WTC11 (cell line): Measurements from ENCODE around the gene ITFG1. TPM values are rescaled to one million over a fixed set of nuclear protein-coding genes. Genes with fewer than 3 reads are reported as not detected.

Experiments used
- ATAC-seq: fragments of 200-7000 bp; cut with Tn5 transposase; 2 replicates; pipeline ENCODE4 v1.10.0; 2021; ENCODE audit warnings: mild to moderate bottlenecking, moderate library complexity
- CTCF ChIA-PET: fragments of 300-600 bp; sonication (Branson Sonifier 250); formaldehyde crosslinking; loops from one replicate; lab custom pipeline; 2021; ENCODE audit warnings: antibody characterized with exemption; lab: Charles Lee
- POLR2A ChIA-PET: fragments of 350-600 bp; sonication (Branson Sonifier 250); formaldehyde crosslinking; loops from one replicate; lab custom pipeline; 2021; ENCODE audit warnings: antibody characterized with exemption; lab: Charles Lee
- DNase-seq: peaks from one replicate; pipeline ENCODE4 v3.0.0; 2021; ENCODE audit warnings: low spot score
- H3K27ac Mint-ChIP-seq: 2 replicates; pipeline ENCODE4 v1.8.0; 2021; ENCODE audit warnings: mixed read lengths
- H3K27me3 Mint-ChIP-seq: 2 replicates; pipeline ENCODE4 v1.8.0; 2021; ENCODE audit warnings: low read depth, mild to moderate bottlenecking, moderate library complexity, mixed read lengths
- H3K36me3 Mint-ChIP-seq: 2 replicates; pipeline ENCODE4 v1.8.0; 2021; ENCODE audit warnings: mixed read lengths
- H3K4me1 Mint-ChIP-seq: 2 replicates; pipeline ENCODE4 v1.8.0; 2022; ENCODE audit warnings: mixed read lengths
- H3K4me3 Mint-ChIP-seq: 2 replicates; pipeline ENCODE4 v1.8.0; 2021; ENCODE audit warnings: mild to moderate bottlenecking, moderate library complexity, mixed read lengths
- H3K9me3 Mint-ChIP-seq: 2 replicates; pipeline ENCODE4 v1.8.0; 2021; ENCODE audit warnings: mixed read lengths
- EMX1 ChIP-seq: fragments of 250-450 bp; sonication (Bioruptor Pico); IDR thresholded peaks from 2 replicates; pipeline ENCODE4 v1.8.0; 2021; ENCODE audit warnings: mild to moderate bottlenecking
- FOXK1 ChIP-seq: sonication (generic); formaldehyde crosslinking; IDR thresholded peaks from 2 replicates; pipeline ENCODE4 v1.8.0; 2022; ENCODE audit warnings: mild to moderate bottlenecking, moderate library complexity, missing genetic modification reagents
- NFE2L1 ChIP-seq: sonication (generic); formaldehyde crosslinking; IDR thresholded peaks from 2 replicates; pipeline ENCODE4 v1.8.1; 2023; ENCODE audit warnings: missing genetic modification reagents
- NR2C2 ChIP-seq: sonication (generic); formaldehyde crosslinking; IDR thresholded peaks from 2 replicates; pipeline ENCODE4 v1.8.0; 2022; ENCODE audit warnings: mild to moderate bottlenecking, missing genetic modification reagents
- OVOL2 ChIP-seq: fragments of 250-450 bp; sonication (Bioruptor Pico); IDR thresholded peaks from 2 replicates; pipeline ENCODE4 v1.9.0; 2021; ENCODE audit warnings: mild to moderate bottlenecking, borderline replicate concordance
- RELA ChIP-seq: sonication (generic); formaldehyde crosslinking; IDR thresholded peaks from 2 replicates; pipeline ENCODE4 v1.8.1; 2022; ENCODE audit warnings: missing genetic modification reagents, mild to moderate bottlenecking, borderline replicate concordance
- RORB ChIP-seq: fragments of 250-450 bp; sonication (Bioruptor Pico); IDR thresholded peaks from 2 replicates; pipeline ENCODE4 v1.9.0; 2021; ENCODE audit warnings: mild to moderate bottlenecking
- ZBTB21 ChIP-seq: sonication (generic); formaldehyde crosslinking; IDR thresholded peaks from 2 replicates; pipeline ENCODE4 v1.8.1; 2023; ENCODE audit warnings: mild to moderate bottlenecking, missing genetic modification reagents, borderline replicate concordance
- ZNF121 ChIP-seq: sonication (generic); formaldehyde crosslinking; IDR thresholded peaks from 2 replicates; pipeline ENCODE4 v1.8.0; 2023; ENCODE audit warnings: missing genetic modification reagents
- ZNF317 ChIP-seq: sonication (generic); formaldehyde crosslinking; IDR thresholded peaks from 2 replicates; pipeline ENCODE4 v1.8.1; 2023; ENCODE audit warnings: low read depth, mild to moderate bottlenecking, moderate library complexity, missing genetic modification reagents, borderline replicate concordance
- ZNF423 ChIP-seq: fragments of 250-450 bp; sonication (Bioruptor Pico); IDR thresholded peaks from 2 replicates; pipeline ENCODE4 v2.1.2; 2022; ENCODE audit warnings: mild to moderate bottlenecking, moderate library complexity
- total RNA-seq: library from RNA; stranded (reverse); gene quantifications from 3 replicates; pipeline ENCODE4 v1.2.3, GENCODE V29; 2021
- TF ChIP-seq, protein P1 (sequence below): fragments of 250-450 bp; sonication (Bioruptor Pico); IDR thresholded peaks from 2 replicates; pipeline ENCODE4 v1.8.0; 2021; ENCODE audit warnings: mild to moderate bottlenecking
- TF ChIP-seq, protein P2 (sequence below): sonication (generic); formaldehyde crosslinking; IDR thresholded peaks from 2 replicates; pipeline ENCODE4 v1.8.0; 2023; ENCODE audit warnings: missing genetic modification reagents, mild to moderate bottlenecking, borderline replicate concordance
- TF ChIP-seq, protein P3 (sequence below): sonication (generic); formaldehyde crosslinking; IDR thresholded peaks from 2 replicates; pipeline ENCODE4 v1.8.1; 2023; ENCODE audit warnings: mild to moderate bottlenecking, missing genetic modification reagents, moderate library complexity
- TF ChIP-seq, protein P4 (sequence below): sonication (generic); formaldehyde crosslinking; IDR thresholded peaks from 2 replicates; pipeline ENCODE4 v1.8.1; 2022; ENCODE audit warnings: missing genetic modification reagents, borderline replicate concordance
- TF ChIP-seq, protein P5 (sequence below): fragments of 200-600 bp; IDR thresholded peaks from 2 replicates; pipeline ENCODE4 v1.8.0; 2022; ENCODE audit warnings: antibody characterized with exemption

The ITFG1 gene
- total RNA-seq, 1 experiment from 2014 or later = 21.1 TPM

DNA sequence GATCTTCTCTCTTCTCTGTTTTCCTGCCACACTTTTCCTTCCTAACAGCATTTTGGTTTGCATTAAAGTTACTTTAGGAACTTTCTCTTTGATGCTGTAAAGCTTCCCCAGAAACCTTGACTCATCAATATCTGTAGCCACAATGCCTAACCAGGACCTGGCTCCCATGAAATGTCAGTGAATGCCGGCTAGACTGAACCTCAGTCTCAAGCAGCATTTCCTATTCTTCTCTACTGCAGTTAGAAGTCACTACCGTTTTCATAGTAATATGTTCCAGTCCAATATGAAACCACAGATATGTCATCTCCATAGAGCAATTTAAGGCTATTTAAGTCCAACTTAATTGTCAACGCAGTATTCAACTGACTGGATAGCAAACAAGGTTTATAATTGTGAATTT is 28.9 kb downstream of the ITFG1 start:
- POLR2A ChIA-PET = no interaction called here
- Mint-ChIP-seq H3K36me3 (peaks cover 24% of the 10 kb centered on the region), H3K27me3 (no peaks in the 10 kb centered on the region), H3K4me3 (no peak overlapping the region), H3K9me3 (peaks cover 17% of the 10 kb centered on the region), H3K27ac (no peak overlapping the region), H3K4me1 (no peaks in the 10 kb centered on the region)
- no peak for TF ChIP-seq ZNF423 (CRISPR knock-in tag)
- TF ChIP-seq, protein P1, sequence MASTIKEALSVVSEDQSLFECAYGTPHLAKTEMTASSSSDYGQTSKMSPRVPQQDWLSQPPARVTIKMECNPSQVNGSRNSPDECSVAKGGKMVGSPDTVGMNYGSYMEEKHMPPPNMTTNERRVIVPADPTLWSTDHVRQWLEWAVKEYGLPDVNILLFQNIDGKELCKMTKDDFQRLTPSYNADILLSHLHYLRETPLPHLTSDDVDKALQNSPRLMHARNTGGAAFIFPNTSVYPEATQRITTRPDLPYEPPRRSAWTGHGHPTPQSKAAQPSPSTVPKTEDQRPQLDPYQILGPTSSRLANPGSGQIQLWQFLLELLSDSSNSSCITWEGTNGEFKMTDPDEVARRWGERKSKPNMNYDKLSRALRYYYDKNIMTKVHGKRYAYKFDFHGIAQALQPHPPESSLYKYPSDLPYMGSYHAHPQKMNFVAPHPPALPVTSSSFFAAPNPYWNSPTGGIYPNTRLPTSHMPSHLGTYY (CRISPR knock-in tag) = no peak
- CTCF ChIA-PET = no interaction called here
- ATAC-seq = no peak
- DNase-seq = no peak

DNA sequence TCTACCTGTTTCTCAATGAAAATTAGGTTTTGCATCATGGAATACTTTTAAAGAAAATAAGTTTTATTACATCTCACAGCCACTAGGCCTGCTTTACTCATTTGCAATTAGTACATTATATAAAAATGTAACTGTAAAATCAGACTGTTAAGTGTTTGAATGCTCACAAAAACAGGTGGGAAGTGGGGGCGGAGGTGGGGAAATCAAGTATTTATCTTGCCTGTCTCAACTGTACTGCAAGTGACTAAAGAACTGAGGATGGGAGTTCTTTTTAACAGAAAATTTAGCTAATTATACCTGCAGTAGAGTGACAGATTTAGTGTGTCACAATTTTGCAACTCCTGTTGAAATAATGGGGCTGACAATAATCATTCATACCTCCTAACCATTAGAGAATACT is 34.1 kb downstream of the ITFG1 start:
- DNase-seq (no peak), ATAC-seq (no peak)
- ChIA-PET POLR2A (no interaction called here), CTCF (no interaction called here)
- Mint-ChIP-seq H3K27ac (no peak overlapping the region), H3K4me3 (no peak overlapping the region), H3K4me1 (peaks cover 14% of the 10 kb centered on the region), H3K36me3 (peaks cover 42% of the 10 kb centered on the region), H3K27me3 (no peaks in the 10 kb centered on the region), H3K9me3 (peaks cover 21% of the 10 kb centered on the region)
- TF ChIP-seq, protein P2, sequence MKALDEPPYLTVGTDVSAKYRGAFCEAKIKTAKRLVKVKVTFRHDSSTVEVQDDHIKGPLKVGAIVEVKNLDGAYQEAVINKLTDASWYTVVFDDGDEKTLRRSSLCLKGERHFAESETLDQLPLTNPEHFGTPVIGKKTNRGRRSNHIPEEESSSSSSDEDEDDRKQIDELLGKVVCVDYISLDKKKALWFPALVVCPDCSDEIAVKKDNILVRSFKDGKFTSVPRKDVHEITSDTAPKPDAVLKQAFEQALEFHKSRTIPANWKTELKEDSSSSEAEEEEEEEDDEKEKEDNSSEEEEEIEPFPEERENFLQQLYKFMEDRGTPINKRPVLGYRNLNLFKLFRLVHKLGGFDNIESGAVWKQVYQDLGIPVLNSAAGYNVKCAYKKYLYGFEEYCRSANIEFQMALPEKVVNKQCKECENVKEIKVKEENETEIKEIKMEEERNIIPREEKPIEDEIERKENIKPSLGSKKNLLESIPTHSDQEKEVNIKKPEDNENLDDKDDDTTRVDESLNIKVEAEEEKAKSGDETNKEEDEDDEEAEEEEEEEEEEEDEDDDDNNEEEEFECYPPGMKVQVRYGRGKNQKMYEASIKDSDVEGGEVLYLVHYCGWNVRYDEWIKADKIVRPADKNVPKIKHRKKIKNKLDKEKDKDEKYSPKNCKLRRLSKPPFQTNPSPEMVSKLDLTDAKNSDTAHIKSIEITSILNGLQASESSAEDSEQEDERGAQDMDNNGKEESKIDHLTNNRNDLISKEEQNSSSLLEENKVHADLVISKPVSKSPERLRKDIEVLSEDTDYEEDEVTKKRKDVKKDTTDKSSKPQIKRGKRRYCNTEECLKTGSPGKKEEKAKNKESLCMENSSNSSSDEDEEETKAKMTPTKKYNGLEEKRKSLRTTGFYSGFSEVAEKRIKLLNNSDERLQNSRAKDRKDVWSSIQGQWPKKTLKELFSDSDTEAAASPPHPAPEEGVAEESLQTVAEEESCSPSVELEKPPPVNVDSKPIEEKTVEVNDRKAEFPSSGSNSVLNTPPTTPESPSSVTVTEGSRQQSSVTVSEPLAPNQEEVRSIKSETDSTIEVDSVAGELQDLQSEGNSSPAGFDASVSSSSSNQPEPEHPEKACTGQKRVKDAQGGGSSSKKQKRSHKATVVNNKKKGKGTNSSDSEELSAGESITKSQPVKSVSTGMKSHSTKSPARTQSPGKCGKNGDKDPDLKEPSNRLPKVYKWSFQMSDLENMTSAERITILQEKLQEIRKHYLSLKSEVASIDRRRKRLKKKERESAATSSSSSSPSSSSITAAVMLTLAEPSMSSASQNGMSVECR = no peak
- TF ChIP-seq, protein P3, sequence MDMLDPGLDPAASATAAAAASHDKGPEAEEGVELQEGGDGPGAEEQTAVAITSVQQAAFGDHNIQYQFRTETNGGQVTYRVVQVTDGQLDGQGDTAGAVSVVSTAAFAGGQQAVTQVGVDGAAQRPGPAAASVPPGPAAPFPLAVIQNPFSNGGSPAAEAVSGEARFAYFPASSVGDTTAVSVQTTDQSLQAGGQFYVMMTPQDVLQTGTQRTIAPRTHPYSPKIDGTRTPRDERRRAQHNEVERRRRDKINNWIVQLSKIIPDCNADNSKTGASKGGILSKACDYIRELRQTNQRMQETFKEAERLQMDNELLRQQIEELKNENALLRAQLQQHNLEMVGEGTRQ (CRISPR knock-in tag) = no peak
- no peak for TF ChIP-seq ZBTB21
- TF ChIP-seq, protein P4, sequence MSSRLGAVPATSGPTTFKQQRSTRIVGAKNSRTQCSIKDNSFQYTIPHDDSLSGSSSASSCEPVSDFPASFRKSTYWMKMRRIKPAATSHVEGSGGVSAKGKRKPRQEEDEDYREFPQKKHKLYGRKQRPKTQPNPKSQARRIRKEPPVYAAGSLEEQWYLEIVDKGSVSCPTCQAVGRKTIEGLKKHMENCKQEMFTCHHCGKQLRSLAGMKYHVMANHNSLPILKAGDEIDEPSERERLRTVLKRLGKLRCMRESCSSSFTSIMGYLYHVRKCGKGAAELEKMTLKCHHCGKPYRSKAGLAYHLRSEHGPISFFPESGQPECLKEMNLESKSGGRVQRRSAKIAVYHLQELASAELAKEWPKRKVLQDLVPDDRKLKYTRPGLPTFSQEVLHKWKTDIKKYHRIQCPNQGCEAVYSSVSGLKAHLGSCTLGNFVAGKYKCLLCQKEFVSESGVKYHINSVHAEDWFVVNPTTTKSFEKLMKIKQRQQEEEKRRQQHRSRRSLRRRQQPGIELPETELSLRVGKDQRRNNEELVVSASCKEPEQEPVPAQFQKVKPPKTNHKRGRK (CRISPR knock-in tag) = no peak
- TF ChIP-seq NR2C2 (CRISPR knock-in tag) = no peak
- no peak for TF ChIP-seq NFE2L1 (CRISPR knock-in tag)
- TF ChIP-seq EMX1 (CRISPR knock-in tag) = no peak
- TF ChIP-seq FOXK1 (CRISPR knock-in tag) = no peak
- no peak for TF ChIP-seq OVOL2 (CRISPR knock-in tag)
- TF ChIP-seq ZNF317 (CRISPR knock-in tag) = no peak
- TF ChIP-seq RORB (CRISPR knock-in tag) = no peak
- TF ChIP-seq RELA (CRISPR knock-in tag) = no peak
- TF ChIP-seq, protein P5, sequence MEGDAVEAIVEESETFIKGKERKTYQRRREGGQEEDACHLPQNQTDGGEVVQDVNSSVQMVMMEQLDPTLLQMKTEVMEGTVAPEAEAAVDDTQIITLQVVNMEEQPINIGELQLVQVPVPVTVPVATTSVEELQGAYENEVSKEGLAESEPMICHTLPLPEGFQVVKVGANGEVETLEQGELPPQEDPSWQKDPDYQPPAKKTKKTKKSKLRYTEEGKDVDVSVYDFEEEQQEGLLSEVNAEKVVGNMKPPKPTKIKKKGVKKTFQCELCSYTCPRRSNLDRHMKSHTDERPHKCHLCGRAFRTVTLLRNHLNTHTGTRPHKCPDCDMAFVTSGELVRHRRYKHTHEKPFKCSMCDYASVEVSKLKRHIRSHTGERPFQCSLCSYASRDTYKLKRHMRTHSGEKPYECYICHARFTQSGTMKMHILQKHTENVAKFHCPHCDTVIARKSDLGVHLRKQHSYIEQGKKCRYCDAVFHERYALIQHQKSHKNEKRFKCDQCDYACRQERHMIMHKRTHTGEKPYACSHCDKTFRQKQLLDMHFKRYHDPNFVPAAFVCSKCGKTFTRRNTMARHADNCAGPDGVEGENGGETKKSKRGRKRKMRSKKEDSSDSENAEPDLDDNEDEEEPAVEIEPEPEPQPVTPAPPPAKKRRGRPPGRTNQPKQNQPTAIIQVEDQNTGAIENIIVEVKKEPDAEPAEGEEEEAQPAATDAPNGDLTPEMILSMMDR = no peak
- no peak for TF ChIP-seq ZNF121
